Measurements from ENCODE around the gene SNX3. TPM values are rescaled to one million over a fixed set of nuclear protein-coding genes. Genes with fewer than 3 reads are reported as not detected.

SNX3 gene
- polyA plus RNA-seq, 1 experiment: 406 TPM

- ChIA-PET CTCF (interaction anchor here (0.6 kb wide), 1 partner anchor 314 kb away, joined by 3 read pairs; no protein-coding TSS in a partner anchor), POLR2A (no interaction called here)
- H3K27ac ChIP-seq (ENCODE audit: low read depth, low read length): no peak overlapping the region
- TF ChIP-seq, protein P1, sequence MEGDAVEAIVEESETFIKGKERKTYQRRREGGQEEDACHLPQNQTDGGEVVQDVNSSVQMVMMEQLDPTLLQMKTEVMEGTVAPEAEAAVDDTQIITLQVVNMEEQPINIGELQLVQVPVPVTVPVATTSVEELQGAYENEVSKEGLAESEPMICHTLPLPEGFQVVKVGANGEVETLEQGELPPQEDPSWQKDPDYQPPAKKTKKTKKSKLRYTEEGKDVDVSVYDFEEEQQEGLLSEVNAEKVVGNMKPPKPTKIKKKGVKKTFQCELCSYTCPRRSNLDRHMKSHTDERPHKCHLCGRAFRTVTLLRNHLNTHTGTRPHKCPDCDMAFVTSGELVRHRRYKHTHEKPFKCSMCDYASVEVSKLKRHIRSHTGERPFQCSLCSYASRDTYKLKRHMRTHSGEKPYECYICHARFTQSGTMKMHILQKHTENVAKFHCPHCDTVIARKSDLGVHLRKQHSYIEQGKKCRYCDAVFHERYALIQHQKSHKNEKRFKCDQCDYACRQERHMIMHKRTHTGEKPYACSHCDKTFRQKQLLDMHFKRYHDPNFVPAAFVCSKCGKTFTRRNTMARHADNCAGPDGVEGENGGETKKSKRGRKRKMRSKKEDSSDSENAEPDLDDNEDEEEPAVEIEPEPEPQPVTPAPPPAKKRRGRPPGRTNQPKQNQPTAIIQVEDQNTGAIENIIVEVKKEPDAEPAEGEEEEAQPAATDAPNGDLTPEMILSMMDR (IDR thresholded peaks at IDR 0.05; ENCODE audit: low read depth, low read length): no peak
- H3K27me3 ChIP-seq (ENCODE audit: control insufficient read depth, insufficient read depth, low read length): peaks cover 88% of the 10 kb centered on the region
- H3K9me3 ChIP-seq (ENCODE audit: control insufficient read depth, insufficient read depth, low read length): peaks cover 14% of the 10 kb centered on the region; the same call in 1 of the 2 replicates
- no peak for DNase-seq (ENCODE audit: low read depth, low spot score)
- no peak overlapping the region for H3K4me3 ChIP-seq (ENCODE audit: low read depth, low read length)
Observed at GRCh38 chr6:108174371-108175175, 86.3 kb downstream of the SNX3 start.

DNA sequence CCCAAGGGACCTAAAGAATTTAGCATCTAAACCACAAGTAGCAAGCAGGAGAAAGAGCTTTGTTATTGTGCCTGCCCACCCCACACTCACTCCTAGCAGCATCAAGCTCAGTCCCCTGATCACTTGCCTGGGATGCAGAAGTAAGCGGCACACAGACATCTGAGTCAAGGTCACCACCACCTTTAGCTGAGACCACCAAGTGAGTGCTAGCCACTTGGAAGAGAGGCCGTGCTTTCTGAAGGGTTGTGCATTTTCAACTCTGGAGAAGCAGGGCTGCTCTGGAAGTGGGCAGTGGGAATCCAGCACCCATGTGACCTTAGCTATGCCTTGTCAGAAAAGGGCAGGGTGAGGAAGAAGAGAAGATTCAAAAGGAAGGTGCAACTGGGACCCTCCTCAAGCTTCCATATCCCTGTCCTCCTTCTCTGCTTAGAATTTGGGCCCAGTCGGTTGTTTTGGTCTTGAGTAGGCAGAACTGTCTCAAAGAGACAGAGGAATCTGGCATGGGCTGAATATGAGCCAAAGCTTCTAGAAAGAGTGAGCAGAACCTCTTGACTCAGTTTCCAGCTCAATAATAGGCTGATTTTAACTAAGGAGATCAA is 88.8 kb downstream of the SNX3 start:
- CTCF ChIA-PET: interaction anchor here (1.5 kb wide), 1 partner anchor 320 kb away, joined by 5 read pairs; no protein-coding TSS in a partner anchor
- H3K27ac ChIP-seq (ENCODE audit: low read depth, low read length): no peak overlapping the region
- POLR2A ChIA-PET: no interaction called here

GRCh38 chr6:108171291-108171917 is 89.4 kb downstream of the SNX3 start:
- Histone ChIP-seq H3K27me3 (ENCODE audit: control insufficient read depth, insufficient read depth, low read length) (peaks cover 92% of the 10 kb centered on the region), H3K4me3 (ENCODE audit: low read depth, low read length) (no peak overlapping the region), H3K27ac (ENCODE audit: low read depth, low read length) (no peak overlapping the region), H3K9me3 (ENCODE audit: control insufficient read depth, insufficient read depth, low read length) (peaks cover 21% of the 10 kb centered on the region; the same call in 1 of the 2 replicates)
- POLR2A ChIA-PET: no interaction called here
- TF ChIP-seq, protein P1 (IDR thresholded peaks at IDR 0.05; ENCODE audit: low read depth, low read length): no peak
- CTCF ChIA-PET: interaction anchor here (1.5 kb wide), 1 partner anchor 321 kb away, joined by 5 read pairs; no protein-coding TSS in a partner anchor
- DNase-seq (ENCODE audit: low read depth, low spot score): no peak

More for the DNA sequence above, 88.8 kb downstream of the SNX3 start:
- DNase-seq (ENCODE audit: low read depth, low spot score): no peak
- Histone ChIP-seq H3K4me3 (ENCODE audit: low read depth, low read length) (no peak overlapping the region), H3K27me3 (ENCODE audit: control insufficient read depth, insufficient read depth, low read length) (peaks cover 94% of the 10 kb centered on the region), H3K9me3 (ENCODE audit: control insufficient read depth, insufficient read depth, low read length) (peaks cover 21% of the 10 kb centered on the region; the same call in 1 of the 2 replicates)
- TF ChIP-seq, protein P1 (IDR thresholded peaks at IDR 0.05; ENCODE audit: low read depth, low read length): no peak

- POLR2A ChIA-PET: no interaction called here
- Histone ChIP-seq H3K4me3 (ENCODE audit: low read depth, low read length) (no peak overlapping the region), H3K9me3 (ENCODE audit: control insufficient read depth, insufficient read depth, low read length) (peaks cover 18% of the 10 kb centered on the region; the same call in 1 of the 2 replicates), H3K27me3 (ENCODE audit: control insufficient read depth, insufficient read depth, low read length) (peaks cover 92% of the 10 kb centered on the region), H3K27ac (ENCODE audit: low read depth, low read length) (no peak overlapping the region)
- CTCF ChIA-PET: no interaction called here
- TF ChIP-seq, protein P1 (IDR thresholded peaks at IDR 0.05; ENCODE audit: low read depth, low read length): no peak
- no peak for DNase-seq (ENCODE audit: low read depth, low spot score)
Observed at GRCh38 chr6:108170332-108171290, 90.2 kb downstream of the SNX3 start.
